H1 (cell line): ENCODE results near the gene COX14. TPM values are rescaled to one million over a fixed set of nuclear protein-coding genes. Genes with fewer than 3 reads are reported as not detected.

ENCODE experiments used
- CTCF ChIA-PET: fragments of 300-600 bp; sonication (Branson Sonifier 250); formaldehyde crosslinking; loops from one replicate; lab custom pipeline; 2021; ENCODE audit not compliant: partially characterized antibody; lab: Charles Lee
- POLR2A ChIA-PET: fragments of 300-600 bp; sonication (Branson Sonifier 250); formaldehyde crosslinking; loops from one replicate; lab custom pipeline; 2021; ENCODE audit warnings: inconsistent platforms; ENCODE audit not compliant: partially characterized antibody; lab: Charles Lee
- DNase-seq, 2 experiments: peaks; one replicate each; pipeline versions ENCODE4 v3.0.0 to v3.0.0-alpha.2; 2010 to 2022; ENCODE audit warnings: low spot score in 2 of 2, low read depth in 1 of 2, mixed read lengths in 1 of 2
- FAIRE-seq: peaks from 2 replicates; lab custom pipeline; 2011; peaks lifted over from hg19 to GRCh38; lab: Jason Lieb, UNC
- H2AFZ ChIP-seq: 2 replicates; pipeline ENCODE4 v1.8.1; 2012; ENCODE audit warnings: low read length, inconsistent platforms
- H2AK5ac ChIP-seq: 2 replicates; pipeline ENCODE4 v1.6.1; 2013; ENCODE audit warnings: low read depth, low read length
- H2BK120ac ChIP-seq: replicated peaks from 2 replicates; pipeline ENCODE3; 2013; ENCODE audit warnings: low read depth, low read length, inconsistent platforms
- H2BK12ac ChIP-seq: 2 replicates; pipeline ENCODE4 v1.6.1; 2013; ENCODE audit warnings: low read depth, low read length
- H2BK15ac ChIP-seq: 2 replicates; pipeline ENCODE4 v1.6.1; 2013; ENCODE audit warnings: low read length
- H2BK20ac ChIP-seq: 2 replicates; pipeline ENCODE4 v1.6.1; 2013; ENCODE audit warnings: low read length
- H2BK5ac ChIP-seq: 2 replicates; pipeline ENCODE4 v1.6.1; 2013; ENCODE audit warnings: low read depth, low read length
- H3K14ac ChIP-seq: 2 replicates; pipeline ENCODE4 v1.6.1; 2013; ENCODE audit warnings: inconsistent platforms; ENCODE audit not compliant: insufficient read length
- H3K18ac ChIP-seq: 2 replicates; pipeline ENCODE4 v1.6.1; 2013; ENCODE audit warnings: low read length; ENCODE audit errors: extremely low read depth
- H3K23ac ChIP-seq: 2 replicates; pipeline ENCODE4 v1.6.1; 2013; ENCODE audit warnings: inconsistent platforms; ENCODE audit not compliant: insufficient read length
- H3K23me2 ChIP-seq: 2 replicates; pipeline ENCODE4 v1.6.1; 2013; ENCODE audit warnings: low read depth, low read length
- H3K27ac ChIP-seq: 2 replicates; pipeline ENCODE4 v1.6.1; 2011; ENCODE audit warnings: low read depth, low read length, inconsistent platforms
- H3K27me3 ChIP-seq, 4 experiments: replicated peaks in 1 of 4; 1 replicate in 1 of 4; 2 replicates in 3 of 4; pipeline versions ENCODE4 v1.6.1 to v1.8.1; 2011 to 2013; ENCODE audit warnings: low read length in 3 of 4, mild to moderate bottlenecking in 3 of 4, inconsistent platforms in 2 of 4, mixed read lengths in 2 of 4, moderate library complexity in 1 of 4; ENCODE audit not compliant: control insufficient read depth in 3 of 4, insufficient read depth in 3 of 4; ENCODE audit errors: extremely low read depth in 1 of 4
- H3K36me3 ChIP-seq, 4 experiments: 2 replicates each; pipeline versions ENCODE4 v1.6.1 to v1.8.1; 2011 to 2013; ENCODE audit warnings: mild to moderate bottlenecking in 4 of 4, low read length in 3 of 4, moderate library complexity in 2 of 4, control low read depth in 1 of 4, inconsistent platforms in 1 of 4; ENCODE audit not compliant: insufficient read depth in 4 of 4, control insufficient read depth in 2 of 4
- H3K4ac ChIP-seq: replicated peaks from 2 replicates; pipeline ENCODE3; 2013; ENCODE audit warnings: low read length, low read depth, mixed read lengths, inconsistent platforms; ENCODE audit not compliant: insufficient read length
- H3K4me1 ChIP-seq, 4 experiments: replicated peaks in 1 of 4; 1 replicate in 1 of 4; 2 replicates in 3 of 4; pipeline versions ENCODE4 v1.6.1 to v1.8.1; 2011 to 2013; ENCODE audit warnings: low read length in 3 of 4, inconsistent platforms in 2 of 4, mixed read lengths in 1 of 4; ENCODE audit not compliant: insufficient read depth in 4 of 4, control insufficient read depth in 3 of 4
- H3K4me2 ChIP-seq, 2 experiments: 2 replicates each; pipeline versions ENCODE4 v1.6.1 to v1.8.1; 2011 to 2013; ENCODE audit warnings: low read depth in 2 of 2, low read length in 2 of 2, control low read depth in 1 of 2, inconsistent platforms in 1 of 2, mild to moderate bottlenecking in 1 of 2; ENCODE audit not compliant: insufficient read depth in 1 of 2
- H3K4me3 ChIP-seq, 4 experiments: fragments of 200-600, 300-600 bp in 1 of 4; sonication (generic), shearing (Covaris generic), sonication (Bioruptor Twin) in 1 of 4; 2 replicates each; pipeline versions ENCODE4 v1.5.1 to v1.8.1; 2011 to 2016; ENCODE audit warnings: low read length in 4 of 4, low read depth in 3 of 4, control low read depth in 2 of 4, inconsistent platforms in 2 of 4, mild to moderate bottlenecking in 2 of 4, mixed read lengths in 1 of 4, moderate library complexity in 1 of 4; ENCODE audit not compliant: insufficient read depth in 2 of 4; ENCODE audit errors: extremely low read depth in 1 of 4
- H3K56ac ChIP-seq: replicated peaks from 2 replicates; pipeline ENCODE3; 2013; ENCODE audit warnings: low read depth, mild to moderate bottlenecking, mixed read lengths, low read length, inconsistent platforms; ENCODE audit not compliant: insufficient read length
- H3K79me1 ChIP-seq: 2 replicates; pipeline ENCODE4 v1.6.1; 2013; ENCODE audit warnings: low read depth, low read length, control low read depth
- H3K79me2 ChIP-seq, 2 experiments: 2 replicates each; pipeline versions ENCODE4 v1.6.1 to v1.8.1; 2012 to 2013; ENCODE audit warnings: low read length in 2 of 2, mild to moderate bottlenecking in 2 of 2, inconsistent platforms in 1 of 2; ENCODE audit not compliant: insufficient read depth in 2 of 2, control insufficient read depth in 1 of 2
- H3K9ac ChIP-seq, 4 experiments: replicated peaks in 1 of 4; 1 replicate in 1 of 4; 2 replicates in 3 of 4; pipeline versions ENCODE4 v1.6.1 to v1.8.1; 2011 to 2013; ENCODE audit warnings: low read depth in 3 of 4, low read length in 3 of 4, control low read depth in 2 of 4, mild to moderate bottlenecking in 2 of 4, moderate library complexity in 2 of 4, inconsistent platforms in 1 of 4; ENCODE audit errors: extremely low read depth in 1 of 4
- H3K9me3 ChIP-seq, 2 experiments: 2 replicates each; pipeline versions ENCODE4 v1.6.1 to v1.8.1; 2012 to 2013; ENCODE audit warnings: mild to moderate bottlenecking in 2 of 2, moderate library complexity in 2 of 2, control low read depth in 1 of 2, inconsistent platforms in 1 of 2, low read depth in 1 of 2, low read length in 1 of 2, mixed read lengths in 1 of 2; ENCODE audit not compliant: insufficient read depth in 2 of 2
- H4K20me1 ChIP-seq, 2 experiments: replicated peaks in 1 of 2; 2 replicates each; pipeline versions ENCODE3 to v1.8.1; 2011 to 2013; ENCODE audit warnings: inconsistent platforms in 2 of 2, low read length in 2 of 2, mild to moderate bottlenecking in 1 of 2; ENCODE audit not compliant: insufficient read depth in 2 of 2, control insufficient read depth in 1 of 2
- H4K5ac ChIP-seq: 2 replicates; pipeline ENCODE4 v1.6.1; 2013; ENCODE audit warnings: low read length, low read depth, mixed read lengths, inconsistent platforms; ENCODE audit not compliant: insufficient read length
- H4K8ac ChIP-seq: 2 replicates; pipeline ENCODE4 v1.8.0; 2013; ENCODE audit warnings: mild to moderate bottlenecking, moderate library complexity, low read length, inconsistent platforms; ENCODE audit not compliant: insufficient read depth; ENCODE audit errors: extremely low read depth
- H4K91ac ChIP-seq: replicated peaks from 2 replicates; pipeline ENCODE3; 2013; ENCODE audit warnings: low read length, mixed read lengths, inconsistent platforms; ENCODE audit not compliant: insufficient read length
- CEBPB ChIP-seq: IDR thresholded peaks from 2 replicates; pipeline ENCODE4 v1.6.1; 2012; ENCODE audit warnings: low read depth, low read length
- CHD1 ChIP-seq: IDR thresholded peaks from 2 replicates; pipeline ENCODE4 v1.6.1; 2012; ENCODE audit warnings: low read depth, low read length, improper control_type of control experiment
- CTBP2 ChIP-seq: IDR thresholded peaks from 2 replicates; pipeline ENCODE4 v1.7.0; 2011; ENCODE audit warnings: borderline replicate concordance, mild to moderate bottlenecking, moderate library complexity, mixed read lengths, low read length; ENCODE audit not compliant: insufficient read depth, insufficient read length
- FOSL1 ChIP-seq: IDR thresholded peaks from 2 replicates; pipeline ENCODE4 v1.6.1; 2011; ENCODE audit warnings: mild to moderate bottlenecking, low read depth, low read length, moderate library complexity; ENCODE audit not compliant: insufficient read depth
- KDM4A ChIP-seq: IDR thresholded peaks from one replicate; pipeline ENCODE4 v1.7.1; 2012; ENCODE audit warnings: low read depth, mild to moderate bottlenecking, moderate library complexity, low read length, inconsistent platforms; ENCODE audit not compliant: severe bottlenecking
- KDM5A ChIP-seq: fragments of 200-600 bp; IDR thresholded peaks from 2 replicates; pipeline ENCODE4 v1.7.1; 2012; ENCODE audit warnings: mild to moderate bottlenecking, low read length, inconsistent platforms, mixed read lengths
- PHF8 ChIP-seq: fragments of 200-600 bp; sonication (generic); conservative IDR thresholded peaks from 2 replicates; pipeline ENCODE4 v1.7.1; 2012; ENCODE audit warnings: low read depth, mild to moderate bottlenecking, inconsistent platforms, low read length, moderate library complexity
- RAD21 ChIP-seq, 2 experiments: IDR thresholded peaks in 1 of 2; conservative IDR thresholded peaks in 1 of 2; 2 replicates each; pipeline ENCODE4 v1.6.1; 2011; ENCODE audit warnings: low read depth in 2 of 2, low read length in 2 of 2, improper control_type of control experiment in 1 of 2, inconsistent platforms in 1 of 2, mild to moderate bottlenecking in 1 of 2, moderate library complexity in 1 of 2
- SIX5 ChIP-seq: IDR thresholded peaks from 2 replicates; pipeline ENCODE4 v1.6.1; 2011; ENCODE audit warnings: mild to moderate bottlenecking, low read depth, low read length
- SP1 ChIP-seq: IDR thresholded peaks from 2 replicates; pipeline ENCODE4 v1.6.1; 2011; ENCODE audit warnings: low read depth, low read length
- SP2 ChIP-seq: IDR thresholded peaks from 2 replicates; pipeline ENCODE4 v1.6.1; 2012; ENCODE audit warnings: mild to moderate bottlenecking, low read length, inconsistent platforms
- TAF7 ChIP-seq: optimal IDR thresholded peaks from 2 replicates; pipeline ENCODE3; 2011; ENCODE audit warnings: low read depth, mild to moderate bottlenecking, inconsistent platforms, low read length, moderate library complexity, borderline replicate concordance
- WGBS, 2 experiments: shearing (Covaris generic) in 1 of 2; methylation state at CpG; one replicate each; pipeline versions ENCODE4 v1.1.6 to v1.1.7; 2013 to 2015; ENCODE audit warnings: low lambda C conversion rate in 2 of 2, mixed read lengths in 2 of 2, inconsistent platforms in 1 of 2, low coverage in 1 of 2, missing lambda C conversion rate in 1 of 2; ENCODE audit not compliant: insufficient replicate concordance in 2 of 2, insufficient coverage in 1 of 2, insufficient read length in 1 of 2; ENCODE audit errors: extremely low coverage in 1 of 2, missing lambda C conversion rate in 1 of 2; 5-methylcytosine and 5-hydroxymethylcytosine counted together
- polyA plus RNA-seq, 7 experiments: library from polyadenylated mRNA; depleted of rRNA in 3 of 7; stranded (reverse) in 5 of 7; unstranded in 2 of 7; fragments of >200 nt in 5 of 7; fragments of 200-250 nt in 2 of 7; gene quantifications; 1 replicate in 5 of 7; 2 replicates in 1 of 7; 4 replicates in 1 of 7; pipeline versions ENCODE4 v1.2.1 to v1.2.3, GENCODE V29; 2011 to 2013; ENCODE audit warnings: missing spikeins in 2 of 7, mixed read lengths in 2 of 7
- total RNA-seq: library from RNA; stranded (reverse); fragmentation: NEBNext Ultra II Directional; extraction: Animal tissue kit (Norgen Biotek cat#: 25700); gene quantifications from 2 replicates; pipeline ENCODE4 v1.2.1, GENCODE V29; 2021
- TF ChIP-seq, protein P1 (sequence below): IDR thresholded peaks from 2 replicates; pipeline ENCODE4 v1.6.1; 2011; ENCODE audit warnings: low read length, improper control_type of control experiment

The COX14 gene
- total and polyA plus RNA-seq, 2 of the 8 experiments (the other 6 are each of a cell fraction or from before 2014, with no cell fraction given) = 40.1 to 102 TPM

DNA sequence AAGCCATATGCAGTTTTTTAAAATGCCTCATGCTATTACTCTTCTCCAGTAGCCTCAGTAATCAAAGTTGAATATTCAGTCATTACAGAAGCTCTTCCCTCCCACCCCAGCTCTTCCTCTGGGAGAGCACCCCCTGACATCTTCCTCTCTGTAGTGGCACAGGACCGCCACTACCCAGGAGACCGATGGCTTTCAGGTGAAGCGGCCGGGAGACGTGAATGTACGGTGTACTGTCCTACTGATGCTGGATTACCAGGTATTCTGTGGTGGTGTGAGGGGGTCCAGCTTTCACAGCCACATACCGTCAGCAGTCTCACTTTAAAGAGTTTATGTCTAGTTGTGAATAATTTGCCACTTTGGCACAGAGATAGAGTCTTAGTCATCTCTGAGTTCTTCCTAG lies 22.3 kb upstream of the COX14 start:
- 97% methylated on average over 7 of the region's 7 CpGs; no CpG with 5 or more reads in 1 of the 2 experiments for WGBS, 2 experiments
- Histone ChIP-seq H3K79me1 (no peaks in the 10 kb centered on the region; the same call in 1 of the 2 replicates), H3K56ac (no peak overlapping the region), H3K9me3 (no peaks in the 10 kb centered on the region), H4K5ac (no peak overlapping the region), H3K27me3 (no peaks in the 10 kb centered on the region), H3K27ac (no peak overlapping the region), H2BK120ac (no peak overlapping the region), H3K23ac (no peak overlapping the region), H2BK5ac (no peak overlapping the region), H3K36me3 (peaks cover 54 to 78% (median 72%) of the 10 kb centered on the region in 4 experiments), H4K20me1 (peaks cover 7 to 16% of the 10 kb centered on the region in 2 experiments), H3K4me2 (no peak overlapping the region), H2BK20ac (no peak overlapping the region), H2AK5ac (no peak overlapping the region), H3K79me2 (peaks cover 0 to 19% of the 10 kb centered on the region in 2 experiments; a peak in 3 of 4 replicates), H3K4me1 (peaks cover 0 to 5% (median 1%) of the 10 kb centered on the region in 4 experiments; a peak in 2 of 7 replicates), H2BK12ac (no peak overlapping the region), H3K9ac (no peak overlapping the region), H3K4me3 (no peak overlapping the region), H3K4ac (no peak overlapping the region), H3K14ac (no peak overlapping the region), H3K23me2 (peaks cover 7% of the 10 kb centered on the region), H3K18ac (no peak overlapping the region), H4K8ac (no peak overlapping the region), H2AFZ (no peak overlapping the region), H4K91ac (no peak overlapping the region), H2BK15ac (no peak overlapping the region)
- FAIRE-seq = no peak
- POLR2A ChIA-PET = interaction anchor here (0.6 to 25.0 kb wide), 4 partner anchors 15 to 204 kb away, joined by 3 to 457 read pairs (median 4); partner anchors contain the start of genes COX14 and GPD1
- no peak for DNase-seq
- CTCF ChIA-PET = interaction anchor here (0.8 to 27.3 kb wide), 15 partner anchors 11 to 250 kb away, joined by 3 to 625 read pairs (median 4); partner anchors contain the start of genes CERS5, COX14 and GPD1
- TF ChIP-seq CTBP2 = no peak
- TF ChIP-seq FOSL1 = no peak
- no peak for TF ChIP-seq PHF8
- no peak for TF ChIP-seq CHD1
- no peak for TF ChIP-seq TAF7
- TF ChIP-seq CEBPB = no peak
- TF ChIP-seq KDM4A = no peak
- TF ChIP-seq RAD21 (IDR thresholded peaks at IDR 0.05 in 1 of 2, conservative IDR thresholded peaks at IDR 0.05 in 1 of 2; ENCODE audit: low read depth in 2 of 2, low read length in 2 of 2) = no peak
- TF ChIP-seq, protein P1, sequence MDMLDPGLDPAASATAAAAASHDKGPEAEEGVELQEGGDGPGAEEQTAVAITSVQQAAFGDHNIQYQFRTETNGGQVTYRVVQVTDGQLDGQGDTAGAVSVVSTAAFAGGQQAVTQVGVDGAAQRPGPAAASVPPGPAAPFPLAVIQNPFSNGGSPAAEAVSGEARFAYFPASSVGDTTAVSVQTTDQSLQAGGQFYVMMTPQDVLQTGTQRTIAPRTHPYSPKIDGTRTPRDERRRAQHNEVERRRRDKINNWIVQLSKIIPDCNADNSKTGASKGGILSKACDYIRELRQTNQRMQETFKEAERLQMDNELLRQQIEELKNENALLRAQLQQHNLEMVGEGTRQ = no peak
- TF ChIP-seq SP2 = no peak
- no peak for TF ChIP-seq SP1
- TF ChIP-seq SIX5 = no peak
- TF ChIP-seq KDM5A = no peak
